Activated CD4-positive, alpha-beta T cell treated with anti-CD3 and anti-CD28 coated beads, Interleukin-2, amount 50 U/mL, for 16 hours (primary cell): Measurements from ENCODE around the gene EFCAB6.

Experiments used
- DNase-seq: peaks from one replicate; pipeline ENCODE4 v3.0.0-alpha.2; 2020

Gene EFCAB6

DNA sequence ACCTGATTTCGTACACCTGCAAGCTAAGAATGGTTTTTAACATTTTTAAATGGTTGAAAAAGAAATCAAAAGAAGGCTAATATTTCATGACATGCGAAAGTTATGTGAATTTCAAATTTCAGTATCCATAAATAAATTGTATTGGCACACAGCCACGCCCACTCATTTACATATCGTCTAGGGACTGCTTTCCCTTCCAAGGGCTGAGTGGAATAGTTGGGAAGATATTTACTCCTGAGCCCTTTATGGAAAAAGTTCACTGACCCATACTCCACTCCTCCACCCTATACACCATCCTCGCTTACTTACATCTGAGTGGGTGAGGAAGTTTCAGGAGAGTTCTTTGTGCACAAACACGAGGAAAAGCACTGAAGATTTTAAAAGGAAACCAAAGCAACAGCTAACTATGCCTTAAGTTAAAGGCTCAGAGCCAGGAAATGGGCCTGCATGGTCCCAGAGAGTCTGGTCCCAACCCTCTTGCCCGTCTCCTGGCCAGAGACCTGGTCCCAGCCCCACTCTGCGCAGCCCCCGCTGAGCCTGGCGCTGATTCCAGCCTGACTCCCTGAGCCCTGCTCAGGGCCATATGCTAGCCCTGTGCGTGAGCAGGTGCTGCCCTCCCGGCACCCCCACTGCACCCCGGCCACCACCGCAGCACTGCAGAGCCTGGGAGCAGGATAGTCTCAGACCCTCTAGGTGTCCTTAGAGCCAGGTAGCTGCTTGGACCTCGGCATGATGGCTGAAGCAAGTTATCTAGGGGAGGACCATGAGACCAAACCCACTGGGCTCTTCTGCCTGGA is 69.8 kb downstream of the EFCAB6 start:
- no peak for DNase-seq

DNA sequence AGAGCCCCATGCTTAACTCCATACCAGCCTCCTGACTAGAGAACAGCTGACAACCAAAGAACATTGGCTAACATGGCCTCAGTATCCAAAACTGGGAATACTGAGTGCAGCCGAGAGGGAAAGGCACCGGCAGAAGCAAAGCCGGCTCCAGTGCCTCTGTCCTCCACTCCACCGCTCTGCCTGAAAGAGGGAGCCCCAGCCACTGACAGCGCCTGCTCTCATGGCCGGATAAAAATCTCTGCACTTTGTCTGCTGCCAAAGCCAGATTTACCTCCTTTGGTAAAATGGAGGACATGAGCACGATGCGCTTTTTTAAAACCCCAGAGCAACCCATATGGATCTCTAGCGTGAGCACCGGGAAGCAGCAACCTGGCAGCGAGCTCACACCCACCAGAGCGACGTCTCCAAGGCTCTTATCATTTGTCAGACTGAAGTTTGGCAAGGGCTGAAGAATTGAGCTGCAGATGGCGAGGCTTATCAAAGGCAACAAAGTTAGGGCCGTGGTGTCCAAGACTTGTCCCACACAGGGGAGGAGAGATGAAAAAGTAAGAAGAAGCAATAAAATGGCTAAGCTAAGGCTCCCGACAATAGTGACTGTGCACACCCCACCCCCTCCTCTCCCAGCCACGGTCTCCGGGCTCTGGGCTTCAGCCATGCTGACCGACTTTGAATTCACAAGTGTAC is 71.4 kb downstream of the EFCAB6 start:
- no peak for DNase-seq

GRCh38 chr22:43739851-43740379 is 72.2 kb downstream of the EFCAB6 start:
- no peak for DNase-seq

GRCh38 chr22:43737150-43737828 is 74.8 kb downstream of the EFCAB6 start:
- DNase-seq = no peak

- DNase-seq = no peak
Measured at GRCh38 chr22:43736651-43737050, 75.5 kb downstream of the EFCAB6 start.

DNA sequence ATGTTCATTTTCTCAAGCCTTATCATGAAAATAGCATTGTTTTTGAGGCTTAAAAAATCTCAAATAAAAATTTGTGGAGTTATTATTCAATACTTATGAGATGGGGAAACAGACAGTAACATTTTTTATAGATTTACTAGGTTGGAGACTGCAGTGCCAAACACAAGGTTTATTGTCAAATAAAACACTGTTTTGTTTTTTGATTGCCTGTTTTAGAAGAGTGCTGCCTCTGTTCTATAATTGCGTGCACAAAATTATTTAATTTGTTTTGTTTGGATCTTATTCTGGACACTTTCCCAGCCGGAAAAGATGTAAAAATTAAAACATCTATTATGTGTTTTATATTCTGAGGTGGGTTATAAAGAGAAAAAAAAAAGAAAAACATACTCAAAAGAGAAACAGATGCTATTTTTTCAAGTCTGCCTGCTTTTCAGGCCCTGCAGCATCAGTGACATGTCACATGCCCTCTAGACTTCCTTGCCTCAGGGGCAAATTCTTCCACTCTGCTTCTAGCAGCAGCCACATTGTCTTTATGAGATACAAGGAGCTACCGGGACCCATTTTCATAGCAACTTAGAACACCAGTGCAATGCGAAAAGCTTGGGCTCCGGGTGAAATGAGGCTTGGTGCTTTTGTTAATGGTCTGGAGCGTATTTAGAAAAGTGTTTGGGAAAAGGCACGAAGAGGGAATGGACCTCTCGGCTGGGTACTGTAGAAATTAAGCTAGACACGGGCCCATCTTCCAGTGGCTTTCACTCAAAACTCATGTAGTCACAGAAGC is 77.5 kb downstream of the EFCAB6 start:
- DNase-seq = no peak

DNA sequence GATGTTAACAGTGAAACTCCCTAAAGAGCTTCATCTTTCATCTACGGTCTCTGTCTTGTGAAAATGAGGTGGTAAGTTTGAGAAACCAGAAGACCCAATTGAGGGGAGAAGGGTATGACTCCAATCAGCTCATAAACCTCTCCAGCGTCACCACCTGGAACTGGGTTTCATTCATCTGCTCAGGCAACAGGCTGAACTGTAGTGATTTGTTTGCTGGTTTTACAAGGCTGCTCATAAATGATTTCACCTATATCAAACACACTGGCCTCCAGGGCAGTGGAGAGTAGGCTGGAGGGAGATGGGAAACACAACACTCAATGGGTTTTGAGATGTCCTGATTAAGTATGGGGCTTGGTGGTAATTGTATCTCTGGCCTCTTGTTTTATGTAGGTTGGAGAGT is 79.0 kb downstream of the EFCAB6 start:
- DNase-seq = no peak

DNA sequence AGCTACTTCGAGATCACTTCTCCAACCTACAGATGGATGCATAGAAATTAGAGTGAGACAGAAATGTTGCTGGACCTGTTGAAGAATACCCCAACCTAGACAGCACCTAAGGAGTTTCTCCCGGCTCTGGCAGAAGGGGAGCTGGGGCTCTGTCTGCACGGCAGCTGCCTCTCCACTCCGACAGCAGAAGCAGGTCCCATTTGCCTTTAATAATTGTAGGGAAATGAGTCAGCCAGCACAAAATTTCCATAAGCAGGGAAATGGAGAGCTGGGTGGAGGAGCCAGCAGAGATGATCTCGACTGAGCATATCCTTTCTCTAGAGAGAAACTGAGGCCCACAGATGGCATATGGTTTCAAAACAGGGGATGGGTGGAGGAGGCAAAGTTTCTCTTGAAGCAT is 80.1 kb downstream of the EFCAB6 start:
- no peak for DNase-seq

DNA sequence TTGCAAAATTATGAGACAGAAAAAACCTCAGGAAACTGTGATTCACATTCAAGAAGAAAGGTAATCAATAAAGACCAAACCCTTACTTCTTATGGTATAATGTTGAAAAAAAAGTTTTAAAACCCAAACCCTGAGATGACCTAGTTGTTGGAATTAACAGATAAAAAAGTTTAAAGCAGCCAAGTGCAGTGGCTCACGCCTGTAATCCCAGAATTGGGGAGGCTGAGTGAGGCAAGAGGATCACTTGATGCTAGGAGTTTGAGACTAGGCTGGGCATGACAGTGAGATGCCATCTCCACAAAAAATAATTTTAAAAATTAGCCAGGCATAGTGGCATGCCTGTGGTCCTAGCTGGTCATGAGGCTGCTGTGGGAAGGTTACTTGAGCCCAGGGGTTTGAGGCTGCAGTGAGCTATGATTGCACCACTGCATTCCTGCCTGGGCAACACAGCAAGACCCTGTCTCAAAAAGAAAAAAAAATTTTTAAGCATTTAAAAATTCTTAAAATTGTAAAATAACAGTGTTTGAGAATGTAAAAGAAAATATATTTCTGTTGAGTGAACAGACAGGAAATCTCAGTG is 85.1 kb downstream of the EFCAB6 start:
- no peak for DNase-seq

DNA sequence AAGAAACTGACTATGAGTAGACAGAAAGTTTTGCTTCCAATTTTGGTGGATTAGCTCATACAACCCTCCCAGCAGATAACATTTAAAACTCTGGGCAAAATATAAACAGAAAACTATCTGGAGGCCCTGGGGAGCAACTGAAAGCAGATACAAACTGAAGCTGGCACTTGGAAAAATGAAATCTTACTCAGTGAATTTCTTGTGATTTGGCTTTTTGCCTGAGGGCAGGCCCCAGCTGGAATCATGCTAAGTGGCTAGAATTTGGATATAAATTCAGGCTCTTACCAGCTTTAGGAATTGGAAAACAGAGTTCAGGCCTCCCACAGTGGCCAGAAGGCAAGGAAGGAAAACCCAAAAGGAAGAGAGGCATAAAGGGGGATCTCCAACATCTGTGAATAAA is 85.8 kb downstream of the EFCAB6 start:
- DNase-seq = no peak

DNA sequence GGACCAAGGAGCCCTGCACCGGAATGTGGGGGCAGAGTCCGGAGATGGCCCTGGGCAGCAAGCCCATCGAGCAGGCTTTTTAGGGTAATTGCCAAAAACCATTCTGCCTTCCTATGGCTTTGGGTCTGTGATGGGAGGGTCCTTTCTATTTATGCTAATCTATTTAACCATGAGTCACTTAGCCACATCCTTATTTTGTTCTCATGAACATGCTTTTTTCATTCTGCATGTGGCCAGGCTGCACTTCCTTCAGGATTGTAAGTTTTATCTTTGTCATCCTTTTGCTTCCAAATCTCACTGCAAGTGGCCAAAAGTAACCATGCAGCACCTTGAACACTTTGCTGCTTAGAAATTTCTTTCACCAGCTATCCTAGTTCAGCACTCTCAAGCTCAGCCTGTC is 88.3 kb downstream of the EFCAB6 start:
- DNase-seq = no peak

DNA sequence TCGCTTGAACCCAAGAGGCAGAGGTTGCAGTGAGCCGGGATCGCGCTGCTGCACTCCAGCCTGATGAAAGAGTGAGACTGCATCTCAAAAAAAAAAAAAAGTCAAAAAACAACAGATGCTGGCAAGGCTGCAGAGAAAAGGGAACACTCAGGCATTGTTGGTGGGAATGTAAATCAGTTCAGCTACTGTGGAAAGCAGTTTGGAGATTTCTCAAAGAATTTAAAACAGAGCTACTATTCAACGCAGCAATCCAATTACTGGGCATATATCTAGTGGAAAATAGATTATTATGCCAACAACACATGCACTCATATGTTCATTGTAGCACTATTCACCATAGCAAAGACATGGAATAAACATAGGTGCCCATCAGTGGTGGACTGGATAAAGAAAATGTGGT is 89.7 kb downstream of the EFCAB6 start:
- DNase-seq = no peak

- no peak for DNase-seq
Measured at GRCh38 chr22:43720716-43721115, 91.4 kb downstream of the EFCAB6 start.

DNA sequence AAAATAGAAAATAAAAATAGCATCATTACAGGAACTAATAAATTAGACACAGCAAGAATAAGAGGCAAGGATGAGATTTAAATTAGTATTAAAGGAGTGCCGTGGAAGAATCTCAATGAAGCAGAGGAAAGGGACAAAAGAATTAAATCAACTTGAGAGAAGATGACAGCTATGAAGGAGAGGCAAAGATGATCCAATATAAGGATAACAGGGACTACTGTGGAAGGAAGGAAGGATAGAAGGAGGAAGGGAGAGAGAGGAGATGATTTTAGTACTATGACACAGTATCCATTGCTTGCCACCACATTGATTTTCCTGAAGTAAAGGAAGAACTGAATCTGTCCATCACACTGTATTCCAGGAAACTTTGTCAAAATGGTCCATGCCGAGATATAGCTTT is 98.0 kb downstream of the EFCAB6 start:
- no peak for DNase-seq

- DNase-seq = no peak
Measured at GRCh38 chr22:43711681-43712080, 100.4 kb downstream of the EFCAB6 start.

- no peak for DNase-seq
Measured at GRCh38 chr22:43707648-43708047, 104.5 kb downstream of the EFCAB6 start.

GRCh38 chr22:43706571-43707328 is 105.4 kb downstream of the EFCAB6 start:
- no peak for DNase-seq

DNA sequence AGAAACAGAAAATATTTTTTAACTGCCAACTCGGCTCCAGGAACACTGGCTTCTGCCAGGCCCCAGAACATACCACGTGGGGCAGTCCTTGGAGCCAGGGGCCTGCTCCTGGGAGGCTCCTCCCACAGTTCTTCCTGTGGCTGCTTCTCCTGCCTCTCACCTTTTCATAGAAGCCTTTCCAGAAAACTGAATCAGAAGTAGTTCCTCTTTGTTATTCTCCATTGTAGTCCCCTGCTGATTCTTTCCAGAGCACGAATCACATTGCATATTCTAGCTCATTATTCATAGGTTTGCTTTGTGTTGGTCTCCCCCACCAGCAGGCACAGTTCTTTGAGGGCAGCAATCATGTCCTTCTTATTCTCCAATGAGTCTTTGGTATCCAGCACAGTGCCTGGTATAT is 106.0 kb downstream of the EFCAB6 start:
- DNase-seq = no peak

DNA sequence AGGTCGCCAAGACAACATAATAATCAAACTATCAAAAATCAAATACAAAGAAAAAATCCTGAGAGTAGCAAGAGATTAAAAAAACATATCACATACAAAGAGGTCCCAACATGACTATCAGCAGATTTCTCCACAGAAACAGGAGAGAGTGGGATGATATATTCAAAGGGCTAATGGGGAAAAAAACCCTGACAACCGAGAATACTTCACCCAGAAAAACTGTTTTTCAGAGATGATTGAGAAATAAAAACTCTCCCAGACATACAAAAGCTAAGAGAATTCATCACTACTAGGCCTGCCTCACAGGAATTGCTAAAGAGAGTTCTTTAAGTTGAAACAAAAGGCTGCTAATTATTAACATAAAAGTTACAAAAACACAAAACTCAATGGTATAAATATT is 108.1 kb downstream of the EFCAB6 start:
- DNase-seq = no peak

- no peak for DNase-seq
Measured at GRCh38 chr22:43698403-43698802, 113.7 kb downstream of the EFCAB6 start.

GRCh38 chr22:43697894-43698293 is 114.2 kb downstream of the EFCAB6 start:
- DNase-seq = no peak

- DNase-seq = no peak
Measured at GRCh38 chr22:43693249-43693648, 118.9 kb downstream of the EFCAB6 start.
